Stimulated activated CD4-positive, alpha-beta T cell treated with anti-CD3 and anti-CD28 coated beads, Interleukin-15, amount 100 ng/mL, for 1 hour (primary cell): ENCODE results near the gene DNHD1.

ENCODE experiments used
- DNase-seq, 2 donors: peaks; one replicate each; pipeline ENCODE4 v3.0.0-alpha.2; 2020; ENCODE audit warnings: low read depth in 1 of 2, low spot score in 1 of 2

The DNHD1 gene

GRCh38 chr11:6557761-6558674 is 60.9 kb downstream of the DNHD1 start:
- DNase-seq = no peak

GRCh38 chr11:6559369-6559768 is 62.3 kb downstream of the DNHD1 start:
- no peak for DNase-seq

GRCh38 chr11:6561288-6561687 is 64.2 kb downstream of the DNHD1 start:
- no peak for DNase-seq

- DNase-seq = no peak
Observed at GRCh38 chr11:6563121-6563619, 66.1 kb downstream of the DNHD1 start.

- no peak for DNase-seq
Observed at GRCh38 chr11:6563667-6564066, 66.6 kb downstream of the DNHD1 start.

GRCh38 chr11:6565325-6565724 is 68.2 kb downstream of the DNHD1 start:
- no peak for DNase-seq

GRCh38 chr11:6565988-6566703 is 69.1 kb downstream of the DNHD1 start:
- DNase-seq = no peak

- DNase-seq = no peak
Observed at GRCh38 chr11:6566704-6567370, 69.8 kb downstream of the DNHD1 start.

- DNase-seq = no peak
Observed at GRCh38 chr11:6567371-6567745, 70.3 kb downstream of the DNHD1 start.

GRCh38 chr11:6568191-6568918 is 71.3 kb downstream of the DNHD1 start:
- no peak for DNase-seq

GRCh38 chr11:6569706-6570105 is 72.6 kb downstream of the DNHD1 start:
- no peak for DNase-seq

- DNase-seq = no peak
Observed at GRCh38 chr11:6570691-6571427, 73.8 kb downstream of the DNHD1 start.

- DNase-seq = no peak
Observed at GRCh38 chr11:6571434-6572008, 74.4 kb downstream of the DNHD1 start.

GRCh38 chr11:6572215-6572614 is 75.1 kb downstream of the DNHD1 start:
- DNase-seq = no peak

- DNase-seq = no peak
Observed at GRCh38 chr11:6574816-6575715, 78.0 kb downstream of the DNHD1 start.

GRCh38 chr11:6576471-6577373 is 79.6 kb downstream of the DNHD1 start:
- DNase-seq = no peak

GRCh38 chr11:6578134-6578533 is 81.1 kb downstream of the DNHD1 start:
- DNase-seq = no peak

- no peak for DNase-seq
Observed at GRCh38 chr11:6579681-6580080, 82.6 kb downstream of the DNHD1 start.
